Parathyroid adenoma (tissue), 2 donors: Measurements from ENCODE around the gene MTERF4.

ENCODE experiments used
- H2AFZ ChIP-seq: fragments of 300-600 bp; sonication (generic); one replicate; pipeline ENCODE4 v1.7.0; 2017; ENCODE audit warnings: antibody characterized with exemption, mild to moderate bottlenecking
- H3K27ac ChIP-seq: fragments of 300-600 bp; sonication (generic); one replicate; pipeline ENCODE4 v1.7.0; 2017
- H3K27me3 ChIP-seq: fragments of 300-600 bp; sonication (generic); one replicate; pipeline ENCODE4 v1.7.0; 2017; ENCODE audit warnings: low read length; ENCODE audit not compliant: control insufficient read depth, insufficient read depth
- H3K36me3 ChIP-seq: fragments of 300-600 bp; sonication (generic); one replicate; pipeline ENCODE4 v1.7.0; 2017; ENCODE audit warnings: low read length; ENCODE audit not compliant: control insufficient read depth, insufficient read depth
- H3K4me1 ChIP-seq: fragments of 300-600 bp; sonication (generic); one replicate; pipeline ENCODE4 v1.7.0; 2017; ENCODE audit warnings: control low read depth
- H3K4me2 ChIP-seq: fragments of 300-600 bp; sonication (generic); one replicate; pipeline ENCODE4 v1.7.0; 2017; ENCODE audit warnings: low read length
- H3K4me3 ChIP-seq: fragments of 300-600 bp; sonication (generic); one replicate; pipeline ENCODE4 v1.7.0; 2017; ENCODE audit warnings: low read depth, low read length
- H3K79me2 ChIP-seq: fragments of 300-600 bp; sonication (generic); one replicate; pipeline ENCODE4 v1.7.0; 2017; ENCODE audit warnings: control low read depth
- H3K9ac ChIP-seq: fragments of 300-600 bp; sonication (generic); one replicate; pipeline ENCODE4 v1.7.0; 2017; ENCODE audit warnings: mild to moderate bottlenecking
- H3K9me3 ChIP-seq: fragments of 300-600 bp; sonication (generic); one replicate; pipeline ENCODE4 v1.7.0; 2017; ENCODE audit warnings: low read length; ENCODE audit not compliant: control insufficient read depth
- TF ChIP-seq, protein P1 (sequence below): fragments of 300-600 bp; sonication (generic); IDR thresholded peaks from one replicate; pipeline ENCODE4 v1.7.0; 2017; ENCODE audit warnings: antibody characterized with exemption, mild to moderate bottlenecking
- donor health status: primary hyperparathyroidism.

MTERF4 gene

DNA sequence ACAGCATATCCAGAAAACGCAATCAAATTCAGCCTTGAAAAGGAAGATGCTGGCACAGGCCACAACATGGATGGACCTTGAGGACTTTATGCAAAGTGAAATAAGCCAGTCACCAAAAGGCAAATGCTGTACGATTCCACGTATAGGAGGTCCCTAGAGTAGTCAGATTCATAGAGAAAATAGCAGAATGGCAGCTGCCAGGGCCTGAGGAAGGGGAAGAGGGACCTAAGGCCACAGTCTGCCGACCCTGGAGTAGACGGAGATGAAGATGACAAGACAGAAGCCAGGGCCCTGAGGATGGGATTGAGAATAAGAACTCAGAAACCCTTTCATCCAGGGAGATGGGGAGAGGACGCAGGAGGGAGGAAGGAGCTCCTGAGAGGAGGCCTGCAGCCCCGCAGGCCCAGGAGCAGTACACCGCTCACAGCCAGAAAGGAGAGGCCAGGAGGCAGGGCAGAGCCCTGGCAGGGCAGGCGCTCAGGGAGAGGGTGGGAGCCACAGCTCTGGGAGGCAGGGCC, 8.1 kb upstream of the MTERF4 start:
- H3K79me2 ChIP-seq: no peaks in the 10 kb centered on the region
- H3K27me3 ChIP-seq: no peaks in the 10 kb centered on the region
- H3K9ac ChIP-seq: no peak overlapping the region
- no peak overlapping the region for H3K4me2 ChIP-seq
- H3K36me3 ChIP-seq: no peaks in the 10 kb centered on the region
- H3K4me1 ChIP-seq: no peaks in the 10 kb centered on the region
- H2AFZ ChIP-seq: no peak overlapping the region
- H3K27ac ChIP-seq: no peak overlapping the region
- H3K4me3 ChIP-seq: no peak overlapping the region
- no peaks in the 10 kb centered on the region for H3K9me3 ChIP-seq
- TF ChIP-seq, protein P1, sequence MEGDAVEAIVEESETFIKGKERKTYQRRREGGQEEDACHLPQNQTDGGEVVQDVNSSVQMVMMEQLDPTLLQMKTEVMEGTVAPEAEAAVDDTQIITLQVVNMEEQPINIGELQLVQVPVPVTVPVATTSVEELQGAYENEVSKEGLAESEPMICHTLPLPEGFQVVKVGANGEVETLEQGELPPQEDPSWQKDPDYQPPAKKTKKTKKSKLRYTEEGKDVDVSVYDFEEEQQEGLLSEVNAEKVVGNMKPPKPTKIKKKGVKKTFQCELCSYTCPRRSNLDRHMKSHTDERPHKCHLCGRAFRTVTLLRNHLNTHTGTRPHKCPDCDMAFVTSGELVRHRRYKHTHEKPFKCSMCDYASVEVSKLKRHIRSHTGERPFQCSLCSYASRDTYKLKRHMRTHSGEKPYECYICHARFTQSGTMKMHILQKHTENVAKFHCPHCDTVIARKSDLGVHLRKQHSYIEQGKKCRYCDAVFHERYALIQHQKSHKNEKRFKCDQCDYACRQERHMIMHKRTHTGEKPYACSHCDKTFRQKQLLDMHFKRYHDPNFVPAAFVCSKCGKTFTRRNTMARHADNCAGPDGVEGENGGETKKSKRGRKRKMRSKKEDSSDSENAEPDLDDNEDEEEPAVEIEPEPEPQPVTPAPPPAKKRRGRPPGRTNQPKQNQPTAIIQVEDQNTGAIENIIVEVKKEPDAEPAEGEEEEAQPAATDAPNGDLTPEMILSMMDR: no peak

DNA sequence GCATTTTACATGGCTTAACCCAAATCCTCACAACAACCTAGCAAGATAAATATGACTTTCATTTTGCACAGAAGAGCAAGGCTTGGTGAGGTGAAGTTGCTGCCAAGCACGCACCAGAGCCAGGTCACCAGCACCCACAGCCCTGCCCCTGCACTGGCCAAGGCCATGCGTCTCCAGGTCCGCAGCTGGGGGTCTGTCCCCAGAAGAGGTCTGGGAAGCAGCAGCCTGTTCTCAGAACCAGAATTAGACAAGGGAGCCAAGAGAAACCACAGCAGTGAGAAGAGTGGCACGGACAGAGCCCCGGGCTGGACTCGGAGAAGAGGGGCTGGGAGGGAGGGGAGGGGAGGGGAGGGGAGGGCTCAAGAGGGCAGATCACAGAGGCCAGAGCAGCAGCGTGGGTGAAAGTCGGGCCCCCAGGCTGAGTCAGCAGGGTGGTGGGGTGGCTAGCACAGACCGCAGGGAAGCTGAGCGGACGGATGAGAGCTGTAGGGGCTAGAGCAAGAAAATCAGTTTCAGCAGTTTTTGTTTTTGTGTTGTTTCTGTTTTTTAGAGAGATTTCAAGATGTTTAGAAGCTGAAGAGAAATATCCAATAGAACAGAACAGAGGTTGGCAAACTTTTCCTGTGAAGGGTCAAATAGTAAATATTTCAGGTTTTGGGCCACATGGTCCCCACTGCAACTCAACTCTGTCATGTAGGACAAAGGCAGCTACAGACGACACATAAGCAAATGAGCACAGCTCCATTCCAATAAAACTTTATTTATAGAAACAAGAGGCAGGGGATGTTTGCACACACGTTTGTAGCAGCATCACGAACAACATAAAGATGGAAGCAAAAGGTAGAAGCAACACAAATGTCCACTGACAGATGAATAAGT, 7.4 kb upstream of the MTERF4 start:
- Histone ChIP-seq H3K79me2 (no peaks in the 10 kb centered on the region), H3K36me3 (no peaks in the 10 kb centered on the region), H3K4me2 (no peak overlapping the region), H2AFZ (no peak overlapping the region), H3K9me3 (no peaks in the 10 kb centered on the region), H3K27ac (no peak overlapping the region), H3K27me3 (no peaks in the 10 kb centered on the region), H3K4me3 (no peak overlapping the region), H3K9ac (no peak overlapping the region), H3K4me1 (no peaks in the 10 kb centered on the region)
- TF ChIP-seq, protein P1: no peak

DNA sequence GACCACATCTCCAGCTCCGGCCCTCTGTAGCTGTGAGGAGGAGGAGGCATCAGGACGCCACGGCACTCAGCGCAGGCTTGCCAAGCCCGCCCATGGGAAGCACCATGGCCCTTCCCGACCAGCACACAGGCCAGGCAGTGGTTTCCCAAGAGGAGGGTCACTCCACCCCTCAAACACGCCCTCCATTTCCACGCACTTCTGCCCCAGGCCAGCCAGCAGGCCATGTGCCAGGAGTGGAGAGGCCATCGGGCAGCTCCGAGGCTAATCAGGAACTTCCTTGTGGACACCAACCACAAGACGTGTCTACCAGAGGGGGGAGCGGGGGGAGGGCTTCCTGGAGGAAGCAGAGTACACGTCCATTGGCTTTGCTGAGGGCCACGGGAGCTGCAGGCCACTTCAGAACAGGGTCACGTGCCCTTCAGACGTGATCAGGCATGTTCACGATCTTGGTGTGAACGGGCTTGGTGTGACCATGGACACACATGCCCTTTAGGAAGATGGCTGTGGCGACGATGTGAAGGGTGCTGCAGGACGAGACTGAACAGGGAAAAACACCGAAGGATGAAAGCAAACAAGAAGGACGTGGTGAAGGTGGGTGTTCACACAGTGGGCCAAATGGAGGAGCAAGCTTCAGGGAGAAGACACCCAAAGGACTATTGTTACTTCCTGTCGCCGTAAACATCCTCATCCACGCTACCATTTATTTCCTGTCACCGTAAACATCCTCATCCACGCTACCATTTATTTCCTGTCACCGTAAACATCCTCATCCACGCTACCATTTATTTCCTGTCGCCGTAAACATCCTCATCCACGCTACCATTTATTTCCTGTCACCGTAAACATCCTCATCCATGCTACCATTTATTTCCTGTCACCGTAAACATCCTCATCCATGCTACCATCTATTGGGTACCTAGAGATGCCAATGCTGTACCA, 6.5 kb upstream of the MTERF4 start:
- TF ChIP-seq, protein P1: no peak
- Histone ChIP-seq H3K9ac (no peak overlapping the region), H3K36me3 (no peaks in the 10 kb centered on the region), H3K4me3 (no peak overlapping the region), H3K27me3 (no peaks in the 10 kb centered on the region), H3K79me2 (no peaks in the 10 kb centered on the region), H3K27ac (no peak overlapping the region), H3K4me1 (no peaks in the 10 kb centered on the region), H3K9me3 (no peaks in the 10 kb centered on the region), H3K4me2 (no peak overlapping the region), H2AFZ (no peak overlapping the region)

- TF ChIP-seq, protein P1: no peak
- H3K36me3 ChIP-seq: no peaks in the 10 kb centered on the region
- H3K4me3 ChIP-seq: no peak overlapping the region
- H3K79me2 ChIP-seq: no peaks in the 10 kb centered on the region
- no peaks in the 10 kb centered on the region for H3K27me3 ChIP-seq
- no peak overlapping the region for H3K4me2 ChIP-seq
- no peak overlapping the region for H3K27ac ChIP-seq
- H3K4me1 ChIP-seq: no peaks in the 10 kb centered on the region
- no peak overlapping the region for H3K9ac ChIP-seq
- H2AFZ ChIP-seq: no peak overlapping the region
- H3K9me3 ChIP-seq: no peaks in the 10 kb centered on the region
Measured at GRCh38 chr2:241107031-241107783, 5.1 kb upstream of the MTERF4 start.
